GM19043 (cell line): ENCODE data around the gene TBC1D14.

Experiments used
- ATAC-seq: cut with Tn5 transposase; IDR thresholded peaks from one replicate; pipeline ENCODE4 v1.9.1; 2021; ENCODE audit warnings: low read depth; ENCODE audit not compliant: unreplicated experiment

The TBC1D14 gene

GRCh38 chr4:6991771-6992557 is 82.3 kb downstream of the TBC1D14 start:
- ATAC-seq: no peak

- no peak for ATAC-seq
Observed at GRCh38 chr4:6992728-6993677, 83.4 kb downstream of the TBC1D14 start.

GRCh38 chr4:6996481-6996880 is 86.9 kb downstream of the TBC1D14 start:
- no peak for ATAC-seq

DNA sequence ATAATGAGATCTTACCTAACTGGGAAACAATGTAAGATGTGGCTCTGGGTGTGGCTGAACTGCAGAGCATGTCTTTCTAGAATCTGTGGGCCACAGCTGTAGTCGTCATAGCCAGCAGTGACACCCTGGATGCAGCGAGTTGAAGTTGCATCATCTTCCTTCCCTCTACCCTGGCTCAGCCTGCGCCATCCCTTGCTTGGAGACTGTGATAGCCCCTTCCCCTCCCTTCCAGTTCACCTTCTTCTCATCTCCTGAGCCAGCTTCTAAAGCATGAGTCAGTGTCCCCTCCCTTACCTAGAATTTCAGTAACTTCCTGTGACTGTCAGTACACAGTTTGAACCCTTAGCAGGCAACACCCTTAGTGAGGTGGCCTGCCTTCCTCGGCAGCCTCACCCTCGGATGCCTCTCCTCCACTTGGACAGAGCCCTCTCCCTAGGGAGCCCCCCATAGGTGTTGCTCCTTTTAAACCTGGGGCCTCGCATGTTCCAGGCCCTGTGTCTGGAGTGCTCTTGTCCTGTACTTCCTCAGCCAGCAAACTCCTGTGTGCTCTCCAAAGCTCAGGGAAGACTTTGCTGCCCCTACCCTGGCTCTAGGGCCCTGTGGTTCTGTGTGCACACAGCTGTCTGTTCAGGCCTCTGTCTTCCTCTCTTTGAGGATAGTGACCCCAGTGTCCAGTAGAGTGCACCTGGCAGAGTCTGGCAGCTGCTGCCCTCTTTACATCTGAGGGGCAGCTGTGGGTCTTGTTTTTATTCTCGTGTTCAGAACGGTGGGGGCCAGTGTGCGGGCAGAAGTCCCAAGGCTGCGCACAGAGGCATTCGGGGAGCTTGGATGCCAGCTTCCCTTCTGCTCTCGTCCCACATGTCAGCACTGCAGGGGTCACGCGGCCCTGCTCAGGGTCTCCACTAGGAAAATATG is 89.8 kb downstream of the TBC1D14 start:
- no peak for ATAC-seq

GRCh38 chr4:7000421-7001176 is 91.0 kb downstream of the TBC1D14 start:
- ATAC-seq: no peak

- ATAC-seq: no peak
Observed at GRCh38 chr4:7001271-7001670, 91.6 kb downstream of the TBC1D14 start.

DNA sequence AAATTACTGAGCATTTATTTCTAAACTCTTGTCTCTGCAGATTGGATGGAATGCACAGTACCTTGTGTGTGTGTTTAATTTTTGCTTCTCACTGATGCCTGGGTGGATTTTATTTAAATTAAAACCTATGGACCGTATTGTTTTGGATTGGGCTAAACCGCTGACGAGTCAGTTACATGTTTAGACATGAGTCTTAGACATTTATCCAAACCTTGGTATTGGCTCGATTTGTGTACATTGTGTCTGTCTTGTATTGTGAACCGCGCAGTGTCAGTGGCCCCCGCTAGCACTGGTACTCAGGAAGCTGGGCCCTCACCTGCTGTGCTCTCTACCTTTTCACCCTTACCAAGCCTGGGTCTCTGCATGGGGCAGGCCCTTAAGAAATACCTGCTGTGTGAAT is 92.7 kb downstream of the TBC1D14 start:
- ATAC-seq: no peak

- no peak for ATAC-seq
Observed at GRCh38 chr4:7003176-7003878, 93.7 kb downstream of the TBC1D14 start.

DNA sequence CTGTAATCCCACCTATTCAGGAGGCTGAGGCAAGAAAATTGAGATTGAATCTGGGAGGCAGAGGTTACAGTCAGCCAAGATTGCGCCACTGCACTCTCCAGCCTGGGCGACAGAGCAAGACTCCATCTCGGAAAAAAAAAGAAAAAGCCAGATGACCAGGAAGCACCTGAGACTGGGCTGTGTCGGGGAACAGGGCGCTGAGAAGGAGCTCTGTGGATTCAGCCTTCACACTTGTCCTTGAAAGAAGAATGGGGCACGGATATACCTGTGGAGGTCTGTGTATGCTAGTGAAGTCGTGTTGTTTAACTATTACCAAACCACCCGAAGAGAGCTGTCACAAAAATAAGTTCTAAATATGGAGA is 94.2 kb downstream of the TBC1D14 start:
- ATAC-seq: no peak

DNA sequence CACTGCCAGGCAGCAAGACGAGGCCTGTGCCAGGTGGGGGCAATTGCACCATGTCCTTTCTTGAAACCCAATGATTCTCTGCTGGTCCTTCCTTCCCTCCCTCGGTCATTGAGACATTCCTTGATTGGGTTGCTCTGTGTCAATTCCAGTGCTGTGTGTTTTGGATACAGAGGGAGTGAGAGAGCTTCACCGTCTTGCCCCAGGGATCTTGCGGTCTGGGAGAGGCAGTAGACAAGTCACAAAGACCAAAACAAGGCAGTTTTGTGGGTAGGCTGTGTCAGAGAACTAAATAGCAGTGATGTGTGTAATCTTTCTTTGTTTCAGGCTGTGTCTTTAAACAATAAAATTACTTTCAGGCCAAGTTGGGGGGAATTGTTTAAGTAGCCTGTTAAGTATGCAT is 94.7 kb downstream of the TBC1D14 start:
- no peak for ATAC-seq

GRCh38 chr4:7005571-7005970 is 95.9 kb downstream of the TBC1D14 start:
- ATAC-seq: no peak

DNA sequence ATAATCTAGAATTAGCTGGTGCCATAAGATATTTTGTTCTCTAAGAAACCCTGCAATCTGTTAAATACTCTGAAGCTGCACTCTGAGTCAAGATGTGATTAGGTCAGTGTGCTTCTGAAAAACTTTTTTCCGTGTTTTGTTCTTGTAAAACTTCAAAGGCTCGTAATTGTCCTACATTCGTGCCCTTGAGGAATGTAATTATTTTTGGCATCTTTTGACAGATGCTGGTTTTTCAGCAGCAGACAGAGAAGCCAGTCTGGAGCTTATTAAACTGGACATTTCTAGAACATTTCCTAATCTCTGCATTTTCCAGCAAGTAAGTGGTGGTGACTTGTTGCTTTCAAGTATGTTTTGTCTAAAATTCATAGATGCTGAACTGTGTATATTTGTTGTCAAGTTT is 96.8 kb downstream of the TBC1D14 start:
- no peak for ATAC-seq

- ATAC-seq: no peak
Observed at GRCh38 chr4:7007142-7007907, 97.7 kb downstream of the TBC1D14 start.

- no peak for ATAC-seq
Observed at GRCh38 chr4:7007944-7008343, 98.3 kb downstream of the TBC1D14 start.

DNA sequence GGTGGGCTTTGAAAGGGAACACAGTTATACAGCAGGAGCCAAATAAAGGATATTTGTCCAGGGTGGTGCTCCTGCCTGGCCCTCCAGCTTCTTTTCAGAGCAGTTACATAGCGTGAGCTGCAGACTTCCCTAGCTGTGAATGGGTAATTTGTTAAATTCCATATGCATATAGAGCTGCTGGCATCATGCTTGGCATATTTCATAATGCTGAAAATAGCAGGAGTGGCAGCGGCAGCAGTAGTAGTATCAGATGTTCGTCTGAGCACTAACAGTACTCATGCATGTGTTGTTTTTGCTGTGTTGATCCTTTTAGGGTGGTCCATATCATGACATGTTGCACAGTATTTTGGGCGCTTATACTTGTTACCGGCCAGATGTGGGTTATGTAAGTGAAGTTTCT is 99.9 kb downstream of the TBC1D14 start:
- ATAC-seq: no peak

DNA sequence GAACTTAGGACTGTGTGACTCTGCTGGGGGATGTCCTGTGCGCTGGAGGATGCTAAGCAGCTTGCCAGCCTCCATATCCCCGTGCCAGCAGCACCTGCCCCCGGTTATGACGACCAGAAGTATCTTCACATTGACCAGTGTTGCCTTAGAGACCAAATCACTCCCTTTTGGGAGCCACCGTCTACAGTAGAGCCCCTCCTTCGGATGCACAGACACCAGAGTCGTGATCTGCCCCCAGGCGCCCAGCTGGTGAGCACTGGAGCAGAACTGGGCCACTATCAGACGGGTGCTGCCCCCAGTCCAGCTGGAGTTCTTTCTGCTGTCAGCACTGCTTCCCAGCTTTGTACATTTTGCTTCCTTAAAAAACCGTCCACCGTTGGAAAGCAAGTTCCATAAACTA is 103.5 kb downstream of the TBC1D14 start:
- no peak for ATAC-seq

DNA sequence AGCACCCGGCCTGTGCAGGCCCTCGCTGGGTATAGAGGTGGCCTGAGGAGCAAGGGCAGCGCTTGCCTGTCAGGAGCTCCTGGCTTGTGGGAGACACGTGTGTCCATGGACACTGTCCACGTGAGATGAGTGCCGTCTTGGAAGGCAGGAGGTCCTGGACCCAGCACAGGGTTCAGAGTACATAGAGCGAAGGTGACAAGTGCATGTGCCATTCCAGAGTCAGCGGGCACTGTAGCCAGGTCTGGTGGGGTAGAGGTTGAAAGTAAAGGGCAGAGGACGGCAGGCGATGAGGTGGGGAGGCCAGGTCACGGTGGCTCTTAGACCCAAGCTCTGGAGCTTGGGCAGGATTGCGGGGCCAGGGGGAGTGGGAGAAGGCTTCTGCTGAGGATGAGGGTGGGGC is 105.2 kb downstream of the TBC1D14 start:
- no peak for ATAC-seq

DNA sequence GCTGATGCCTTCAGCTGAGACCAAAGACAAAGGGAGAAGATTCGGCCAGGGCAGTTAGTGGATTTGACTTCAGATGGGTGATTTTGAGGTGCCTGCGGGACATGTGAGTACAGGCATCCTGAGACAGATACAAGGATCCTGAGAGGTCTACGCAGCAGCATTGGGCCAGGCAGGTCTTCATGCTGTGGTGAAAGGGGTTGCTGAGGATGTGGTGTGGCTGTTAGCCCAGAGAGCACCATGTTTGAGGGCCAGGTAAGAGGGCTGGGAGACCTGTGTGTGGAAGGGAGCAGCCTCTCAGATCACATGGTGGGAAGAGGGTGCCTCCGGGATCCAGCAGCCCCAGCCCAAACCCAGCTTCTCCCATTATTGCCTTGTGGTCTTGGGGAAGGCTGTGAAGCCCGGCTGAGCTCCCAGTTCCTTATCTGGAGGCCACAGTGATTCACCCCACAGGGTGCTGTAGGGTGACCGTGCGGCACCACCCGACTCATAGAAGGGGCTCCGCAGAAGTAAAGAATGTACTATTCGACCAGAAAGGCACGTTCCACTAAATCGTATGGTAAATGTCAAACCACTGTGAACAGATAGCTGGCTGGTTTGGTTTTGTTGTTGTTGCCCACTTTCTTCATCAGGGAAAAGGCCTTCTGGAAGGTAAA is 105.9 kb downstream of the TBC1D14 start:
- ATAC-seq: no peak
